Stimulated activated CD8-positive, alpha-beta memory T cell treated with anti-CD3 and anti-CD28 coated beads, Interleukin-12 subunit alpha, Interleukin-12 subunit beta, amount 100 ng/mL, for 4 hours (primary cell): ENCODE results near the gene HSPG2.
"Not testable (repeated sequence)": the region's sequence is repeated elsewhere in the genome, so short reads cannot be mapped to it uniquely, and the experiment has no call there.

Experiments
- DNase-seq: peaks from one replicate; pipeline ENCODE4 v3.0.0-alpha.2; 2020; ENCODE audit warnings: low read depth

The HSPG2 gene

DNA sequence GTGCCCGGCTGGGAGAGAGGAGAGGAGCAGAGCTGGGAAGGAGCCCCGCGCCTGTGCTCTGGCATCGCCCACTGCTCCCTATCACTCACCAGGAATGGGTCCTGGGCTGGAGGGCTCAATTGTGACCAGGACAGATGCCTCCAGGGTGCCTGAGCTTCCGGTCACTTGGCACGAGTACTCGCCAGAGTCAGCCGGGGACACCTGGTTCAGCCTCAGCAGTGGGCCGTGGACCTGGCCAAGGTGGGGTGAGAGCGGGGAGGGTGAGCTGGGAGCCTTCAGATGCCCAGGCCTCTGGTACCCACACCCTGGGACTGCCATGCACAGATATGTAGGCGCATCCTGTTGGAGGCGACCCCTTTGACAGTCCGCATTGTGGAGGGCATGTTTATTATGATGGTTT is 93.9 kb downstream of the HSPG2 start:
- DNase-seq: no peak

DNA sequence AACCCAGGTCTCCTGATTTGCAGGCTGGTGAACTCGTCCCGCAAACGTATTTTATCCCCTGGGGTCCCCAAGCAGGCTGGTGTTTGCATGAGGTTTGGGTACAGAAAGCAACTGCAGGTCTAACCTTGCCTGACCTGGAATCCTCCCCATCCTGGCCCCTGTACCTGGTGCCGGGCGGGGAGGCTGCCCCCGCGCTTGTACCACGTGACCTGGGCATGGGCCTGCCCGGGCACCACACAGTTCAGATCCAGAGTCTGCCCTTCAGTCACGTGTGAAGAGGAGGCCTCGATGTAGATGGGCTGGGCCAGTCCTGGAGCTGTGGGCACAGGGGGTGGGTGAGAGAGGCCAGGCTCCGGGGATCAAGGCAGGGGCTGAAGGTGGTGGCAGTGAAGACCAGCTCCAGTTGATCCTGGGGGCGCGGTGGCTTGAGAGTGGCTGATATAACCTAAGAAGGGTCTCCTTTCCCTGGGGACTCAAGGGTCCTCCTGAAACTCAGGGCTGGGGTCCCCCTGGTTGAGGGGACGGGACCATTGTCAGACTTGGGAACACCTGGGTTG is 94.4 kb downstream of the HSPG2 start:
- DNase-seq: no peak

DNA sequence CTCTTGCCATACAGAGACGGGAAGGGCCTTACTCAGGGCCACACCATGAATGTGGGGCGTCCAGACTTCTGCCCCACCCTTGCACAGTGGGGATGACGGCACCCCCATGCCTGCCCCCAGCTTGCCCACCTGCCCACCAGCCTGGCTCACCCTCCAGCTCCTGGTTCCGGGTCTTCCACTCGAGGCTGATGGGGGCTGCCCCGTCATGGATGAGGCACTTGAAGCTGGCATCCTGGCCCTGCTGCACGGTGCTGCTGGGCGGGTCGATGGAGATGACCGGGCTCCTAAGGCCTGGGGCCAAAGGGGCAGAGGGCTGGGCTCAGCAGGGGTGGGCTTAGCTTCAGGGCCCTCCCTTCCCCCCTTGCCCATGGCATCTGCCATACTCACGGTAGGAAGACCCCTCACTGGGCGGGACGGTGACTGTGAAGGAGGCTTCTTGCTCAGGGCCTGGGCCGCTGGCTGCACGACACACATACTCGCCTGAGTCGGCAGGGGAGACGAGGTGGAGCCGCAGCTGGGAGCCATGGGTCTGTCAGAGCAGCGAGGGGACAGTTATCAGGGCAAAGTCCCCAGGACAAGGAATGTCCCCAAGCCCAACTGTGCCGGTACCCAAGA is 95.2 kb downstream of the HSPG2 start:
- no peak for DNase-seq

DNA sequence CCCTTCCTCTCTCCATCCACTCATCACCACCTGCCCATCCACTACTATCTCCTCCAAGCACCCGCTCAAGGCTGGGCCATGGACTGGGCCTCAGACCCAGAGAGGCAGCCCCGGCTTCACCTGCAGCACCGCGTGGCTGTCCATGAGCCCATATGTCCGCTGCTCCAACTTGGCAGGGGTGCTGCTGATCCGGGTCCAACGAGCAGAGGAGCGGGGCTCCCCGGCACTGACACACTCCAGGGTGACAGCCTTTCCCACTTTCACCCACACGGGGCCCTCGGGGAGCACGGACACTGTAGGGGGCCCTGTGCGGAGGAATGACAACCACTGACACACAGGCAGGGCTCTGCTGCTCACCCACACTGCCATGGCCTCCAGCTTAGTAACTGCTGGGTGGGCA is 96.1 kb downstream of the HSPG2 start:
- no peak for DNase-seq

DNA sequence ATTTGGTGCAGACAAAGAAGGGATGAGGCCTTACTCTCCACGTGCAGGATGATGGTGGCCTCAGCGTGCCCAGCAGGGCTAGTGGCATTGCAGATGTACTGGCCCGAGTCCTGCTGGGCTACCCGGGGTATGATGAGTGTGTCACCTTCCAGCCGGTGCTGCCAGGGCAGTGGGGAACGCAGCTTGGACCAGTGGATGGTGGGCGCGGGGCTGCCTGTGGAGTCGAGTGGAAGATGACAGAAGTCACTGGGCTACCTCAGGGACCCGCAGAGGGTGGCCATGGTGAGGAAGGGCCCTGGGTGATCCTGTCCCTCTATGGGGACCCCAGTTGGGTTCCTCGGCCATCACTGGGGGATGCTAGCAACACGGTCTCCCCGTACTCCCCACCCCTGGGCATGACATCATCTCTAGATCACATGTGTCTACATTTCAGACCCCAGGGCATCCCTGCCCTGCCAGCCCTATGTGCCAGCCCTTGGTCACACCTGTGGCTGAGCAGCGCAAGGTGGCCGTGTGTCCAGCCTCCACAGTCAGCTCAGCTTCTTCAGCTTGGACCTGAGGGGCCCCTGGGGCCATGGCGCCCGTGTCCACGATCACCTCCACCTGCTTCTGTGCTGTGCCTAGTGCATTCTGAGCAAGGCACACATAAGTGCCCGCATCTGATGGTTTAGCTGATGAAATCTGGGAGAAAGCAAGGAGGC is 97.6 kb downstream of the HSPG2 start:
- DNase-seq: no peak

DNA sequence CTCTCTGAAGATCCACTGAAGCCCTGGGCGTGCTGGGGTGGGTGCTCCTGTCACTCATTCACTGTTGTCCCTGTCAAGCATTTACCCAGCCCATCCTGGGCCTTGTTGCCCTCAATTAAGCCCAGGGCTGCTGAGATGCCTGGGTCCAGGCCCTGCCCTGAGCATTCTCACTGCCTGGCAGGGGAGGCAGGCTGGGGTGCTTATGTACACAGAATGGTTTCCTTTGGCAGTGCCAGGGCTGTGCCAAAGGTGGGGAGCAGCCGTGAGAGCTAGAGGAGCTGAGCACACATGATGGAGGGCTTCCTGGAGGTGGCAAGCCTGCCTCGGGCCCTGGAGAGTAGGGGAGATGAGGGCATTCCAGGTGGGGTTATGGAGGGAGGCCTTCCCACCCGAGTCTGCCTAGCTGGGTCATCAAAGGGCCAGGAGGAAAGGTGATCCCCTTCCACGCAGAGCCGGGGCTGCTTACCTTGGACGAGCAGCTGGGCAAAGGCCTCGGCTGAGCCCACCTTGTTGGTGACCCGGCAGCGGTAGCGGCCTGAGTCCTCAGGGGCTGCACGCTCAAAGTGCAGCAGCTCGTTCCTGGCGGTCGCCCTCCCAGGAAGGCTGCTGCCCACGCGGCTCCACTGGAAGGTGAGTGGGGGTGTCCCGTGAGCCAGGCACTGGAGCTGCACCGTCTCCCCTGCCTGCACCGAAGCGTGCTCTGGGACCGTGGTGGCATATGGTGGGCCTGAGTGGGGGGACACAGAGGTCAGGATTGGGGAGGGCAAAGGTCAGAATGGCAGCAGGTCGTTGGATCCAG is 98.6 kb downstream of the HSPG2 start:
- no peak for DNase-seq

DNA sequence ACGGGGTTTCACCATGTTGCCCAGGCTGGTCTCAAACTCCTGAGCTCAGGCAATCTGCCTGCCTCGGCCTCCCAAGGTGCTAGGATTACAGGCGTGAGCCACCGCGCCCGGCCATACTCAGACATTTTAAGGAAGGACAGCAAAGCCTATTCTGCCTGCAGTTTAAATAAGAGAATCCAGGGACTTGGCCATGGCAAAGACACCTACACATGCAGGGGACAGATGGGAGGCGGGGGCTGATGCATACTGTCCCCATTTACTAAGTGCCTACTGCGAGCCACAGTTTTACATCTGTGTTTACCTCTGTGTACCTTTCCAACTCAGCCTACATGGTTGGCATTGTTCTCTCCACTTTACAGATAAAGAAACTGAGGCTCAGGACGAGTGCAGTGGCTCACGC is 99.6 kb downstream of the HSPG2 start:
- DNase-seq: no peak

DNA sequence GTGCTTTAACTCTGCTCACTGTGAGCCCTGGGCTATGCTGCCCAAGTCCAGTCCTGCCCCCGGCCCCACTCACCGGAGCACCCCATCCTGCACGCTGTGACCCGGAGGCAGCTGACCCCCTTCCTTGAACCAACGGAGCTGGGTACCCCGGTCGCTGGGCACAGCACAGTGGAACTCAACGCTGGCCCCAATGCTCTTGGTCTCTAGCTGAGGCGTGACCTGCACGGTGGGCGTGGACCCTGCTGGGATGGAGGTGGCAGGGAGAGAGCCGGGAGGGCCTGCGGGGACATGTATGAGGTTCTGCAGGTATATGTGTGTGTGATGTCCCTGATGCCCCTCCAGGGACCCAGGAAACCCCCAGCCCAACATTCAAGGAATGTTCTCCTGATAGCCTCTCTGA is 100.4 kb downstream of the HSPG2 start:
- DNase-seq: no peak

DNA sequence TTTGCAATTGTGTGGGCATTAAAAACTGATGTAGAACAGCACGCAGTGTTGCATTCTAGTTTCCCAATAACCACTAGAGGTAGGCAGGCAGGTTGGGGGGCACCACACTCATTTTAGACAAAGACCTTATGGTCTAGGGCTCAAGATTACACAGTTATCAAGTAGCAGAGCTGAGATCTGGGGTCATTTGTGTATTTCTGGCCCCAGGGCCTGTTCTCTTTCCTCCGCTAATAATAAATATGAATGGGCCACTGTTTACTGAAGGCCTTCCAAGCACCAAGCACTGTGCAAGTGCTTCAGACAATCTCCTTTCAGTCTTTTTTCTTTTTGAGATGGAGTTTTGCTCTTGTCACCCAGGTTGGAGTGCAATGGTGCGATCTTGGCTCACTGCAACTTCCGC is 101.1 kb downstream of the HSPG2 start:
- DNase-seq: no peak

DNA sequence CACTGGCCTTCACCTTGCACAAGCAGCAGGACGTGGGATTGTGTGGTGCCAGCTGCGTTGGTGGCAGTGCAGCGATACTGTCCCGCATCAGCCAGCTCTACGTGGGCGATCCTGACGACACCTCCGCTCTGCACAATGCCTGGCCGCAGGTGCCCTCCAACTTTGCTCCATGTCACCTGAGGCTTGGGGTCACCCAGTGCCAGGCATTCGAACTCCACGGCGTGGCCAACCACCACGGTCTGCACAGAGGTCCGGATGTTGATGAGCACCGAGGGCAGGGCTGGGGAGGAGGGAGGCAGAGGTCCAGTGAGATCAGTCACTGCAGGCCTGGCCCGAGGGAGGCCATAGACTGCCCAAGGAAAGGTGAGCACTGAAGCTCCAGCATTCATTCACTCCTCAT is 102.4 kb downstream of the HSPG2 start:
- no peak for DNase-seq

DNA sequence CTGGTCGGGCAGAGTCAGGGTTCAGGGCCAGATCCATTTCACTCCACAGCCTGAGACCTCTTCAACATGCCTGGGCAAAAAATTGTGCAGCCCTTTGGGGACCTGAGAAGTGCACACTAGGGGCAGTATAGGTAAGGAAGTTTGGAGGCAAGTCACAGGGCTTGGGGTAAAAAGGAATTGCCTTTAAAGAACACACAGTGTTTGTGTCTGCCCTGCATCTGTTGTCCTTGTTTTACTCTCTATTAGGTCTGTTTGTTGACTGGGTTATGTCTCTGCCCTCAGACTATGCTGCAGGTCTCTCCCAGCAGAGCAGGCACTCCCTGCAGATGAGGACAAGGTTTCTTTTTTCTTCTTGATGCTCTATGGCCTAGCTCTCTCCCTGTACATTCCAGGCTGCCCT is 103.0 kb downstream of the HSPG2 start:
- no peak for DNase-seq

DNA sequence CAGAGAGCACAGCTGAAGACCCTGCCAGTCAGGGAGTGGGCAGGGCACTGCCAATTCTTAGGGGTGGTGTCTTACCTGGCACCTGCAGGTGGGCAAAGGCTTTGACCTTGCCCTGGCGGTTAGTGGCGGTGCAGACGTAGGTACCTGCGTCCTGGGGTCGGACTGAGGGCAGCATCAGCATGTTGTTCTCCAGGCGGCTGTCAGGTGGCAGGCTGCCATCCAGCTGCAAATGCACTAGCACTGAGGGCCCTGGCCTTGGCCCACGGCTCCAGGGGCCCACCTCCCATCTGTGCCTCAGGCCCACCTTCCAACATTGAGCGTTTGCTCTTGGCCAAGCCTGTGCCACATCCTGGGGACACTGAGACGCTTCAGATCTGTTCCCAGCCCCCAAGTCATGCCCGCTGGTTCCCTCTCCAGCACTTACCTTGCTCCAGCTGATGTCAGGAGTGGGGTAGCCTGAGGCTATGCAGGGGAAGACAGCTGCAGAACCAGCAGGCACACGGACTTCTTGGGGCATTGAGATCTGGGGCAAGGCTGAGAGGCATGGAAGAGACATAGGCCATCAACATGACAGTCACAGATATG is 103.6 kb downstream of the HSPG2 start:
- no peak for DNase-seq

DNA sequence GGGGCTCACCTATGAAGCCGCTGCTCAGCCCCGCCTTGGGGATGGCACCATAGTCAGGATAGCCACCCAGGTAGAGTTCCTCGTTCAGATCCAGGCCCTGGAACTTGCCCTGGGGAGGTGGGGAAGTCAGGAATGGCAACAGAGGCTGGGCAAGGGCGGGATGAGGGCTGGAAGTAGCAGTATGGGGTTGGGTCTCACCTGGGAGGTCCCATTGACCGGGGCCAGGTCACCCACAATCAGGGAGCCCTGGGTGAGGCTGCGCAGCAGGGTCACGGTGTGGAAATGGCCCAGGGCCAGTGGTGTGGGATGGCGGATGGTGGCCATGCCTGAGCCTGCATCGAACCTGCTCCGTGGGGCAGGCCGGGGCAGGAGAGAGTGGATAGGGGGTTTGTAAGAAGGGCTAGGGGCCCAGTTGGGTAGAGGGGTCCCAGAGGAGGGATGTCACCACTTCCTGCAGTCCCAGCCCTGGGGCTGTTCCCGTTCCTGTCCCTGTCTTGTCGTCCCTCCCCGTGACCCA is 105.6 kb downstream of the HSPG2 start:
- DNase-seq: no peak

DNA sequence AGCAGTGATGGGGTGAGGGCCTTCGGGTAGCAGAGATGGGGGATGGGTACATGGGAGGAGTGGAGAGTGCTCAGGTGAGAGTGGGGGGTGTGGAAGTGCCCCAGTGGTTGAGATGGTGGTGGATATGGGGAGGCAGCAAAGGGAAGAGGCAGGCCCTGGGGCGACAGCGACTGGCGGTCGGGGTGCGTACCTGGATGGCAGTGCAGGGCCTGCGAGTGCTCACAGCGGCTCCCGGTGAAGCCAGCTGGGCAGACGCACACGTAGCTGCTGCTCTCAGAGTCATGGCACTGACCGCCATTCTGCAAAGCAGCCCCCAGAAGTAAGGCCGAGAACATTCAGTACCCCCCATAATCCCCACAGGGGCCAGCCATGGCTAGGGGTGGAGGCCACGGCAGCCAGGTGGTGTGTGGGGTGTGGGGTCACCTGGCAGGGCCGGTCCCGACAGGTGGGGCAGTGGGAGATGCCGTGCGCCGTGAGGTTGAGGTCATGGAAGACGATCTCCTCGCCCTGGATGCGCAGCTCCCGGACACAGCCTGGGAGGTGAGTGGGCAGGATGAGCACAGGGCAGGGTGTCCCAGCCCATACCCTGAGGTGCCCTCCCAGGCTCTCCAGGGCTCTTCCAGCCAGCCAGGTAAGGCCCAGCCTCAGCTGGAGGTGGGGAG is 106.2 kb downstream of the HSPG2 start:
- DNase-seq: no peak

DNA sequence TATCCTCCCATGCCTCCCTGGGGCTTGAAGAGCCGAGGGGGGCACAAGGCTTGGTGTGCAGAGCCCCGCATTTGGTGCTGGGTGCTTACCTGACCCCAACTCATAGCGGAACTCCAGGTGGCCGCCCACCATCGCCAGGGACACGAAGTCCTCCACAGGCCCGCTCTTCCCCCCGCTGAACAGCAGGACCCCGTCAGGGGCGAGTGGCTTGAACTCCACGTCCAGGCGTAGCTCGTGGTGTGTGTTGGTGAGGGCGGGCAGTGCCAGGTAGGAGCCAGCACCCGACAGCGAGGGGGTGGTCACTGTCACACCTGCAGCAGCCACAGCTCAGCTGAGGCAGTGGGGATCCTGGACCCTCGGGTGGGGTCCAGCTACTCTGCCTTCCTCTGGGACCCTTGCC is 107.8 kb downstream of the HSPG2 start:
- DNase-seq: no peak

DNA sequence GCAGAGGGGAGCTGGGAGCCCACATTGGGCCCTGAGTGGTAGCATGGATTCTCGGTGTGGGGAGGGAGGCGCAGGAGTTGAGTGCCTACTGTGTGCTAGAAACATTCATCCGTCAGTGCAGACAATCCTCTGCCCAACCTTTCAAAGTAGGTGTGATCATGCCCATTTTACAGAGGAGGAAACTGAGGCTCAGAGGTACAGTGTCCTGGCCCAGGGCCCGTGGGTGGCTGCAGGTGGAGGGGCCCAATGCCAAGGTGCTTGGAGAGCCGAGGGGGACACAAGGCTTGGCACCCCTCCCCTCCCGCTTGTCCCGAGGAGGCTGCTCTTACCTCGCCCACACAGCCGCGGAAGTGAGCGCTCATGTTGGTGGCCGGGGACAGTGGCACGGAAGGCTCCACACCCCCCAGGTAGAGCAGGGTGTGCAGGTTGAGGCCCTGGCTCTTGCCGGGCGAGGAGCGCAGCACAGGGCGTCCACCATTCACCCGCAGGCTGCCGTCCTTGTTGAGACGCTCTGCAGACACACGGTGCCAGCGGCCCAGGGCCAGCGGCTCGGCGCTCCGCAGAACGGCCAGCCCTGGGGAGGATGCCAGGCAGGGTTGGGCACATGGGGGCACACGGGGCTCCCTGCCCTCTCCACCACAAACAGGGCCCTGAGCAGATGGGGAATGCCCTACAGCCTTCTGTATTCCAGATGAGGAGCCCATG is 108.5 kb downstream of the HSPG2 start:
- DNase-seq: no peak

DNA sequence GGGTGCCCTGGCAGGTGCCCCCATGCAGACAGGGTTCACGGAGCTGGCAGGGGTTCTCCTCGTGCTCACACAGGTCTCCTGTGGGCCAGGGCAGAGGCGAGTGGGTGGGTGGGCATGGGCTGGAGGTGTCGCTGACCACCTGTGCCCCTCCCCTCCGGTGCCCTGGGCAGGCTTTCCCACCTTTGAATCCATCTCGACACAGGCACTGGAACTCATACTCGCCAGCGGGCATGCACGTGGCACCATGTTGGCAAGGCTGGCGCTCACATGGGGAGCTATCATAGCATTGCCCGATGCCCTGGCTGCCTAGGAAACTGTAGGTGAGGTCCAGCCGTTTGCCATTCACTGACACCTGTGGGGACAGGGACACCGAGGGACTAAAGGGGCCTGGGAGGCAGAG is 109.0 kb downstream of the HSPG2 start:
- no peak for DNase-seq

DNA sequence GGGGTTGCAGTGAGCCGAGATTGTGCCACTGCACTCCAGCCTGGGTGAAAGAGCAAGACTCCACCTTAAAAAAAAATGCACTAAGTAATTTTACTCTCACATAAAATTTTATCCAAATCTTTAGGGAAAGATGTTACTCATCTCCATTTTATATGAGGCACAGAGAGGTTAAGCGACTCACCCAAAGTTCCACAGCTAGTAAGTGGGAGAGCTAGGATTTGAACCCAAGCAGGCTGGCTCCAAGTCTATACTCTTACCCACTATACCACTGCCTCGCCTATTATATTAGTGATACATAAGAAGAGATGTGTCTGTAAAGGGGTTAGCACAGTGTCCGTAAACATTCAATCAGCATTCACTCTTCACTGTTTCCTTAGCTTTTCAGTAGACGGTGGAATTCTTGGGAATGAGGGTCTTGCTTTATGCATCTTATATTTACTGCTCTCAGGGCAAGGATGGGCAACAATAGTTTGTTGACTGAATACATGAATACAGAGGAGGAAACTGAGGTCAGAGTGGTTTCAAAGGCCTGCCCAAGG is 109.9 kb downstream of the HSPG2 start:
- DNase-seq: no peak

DNA sequence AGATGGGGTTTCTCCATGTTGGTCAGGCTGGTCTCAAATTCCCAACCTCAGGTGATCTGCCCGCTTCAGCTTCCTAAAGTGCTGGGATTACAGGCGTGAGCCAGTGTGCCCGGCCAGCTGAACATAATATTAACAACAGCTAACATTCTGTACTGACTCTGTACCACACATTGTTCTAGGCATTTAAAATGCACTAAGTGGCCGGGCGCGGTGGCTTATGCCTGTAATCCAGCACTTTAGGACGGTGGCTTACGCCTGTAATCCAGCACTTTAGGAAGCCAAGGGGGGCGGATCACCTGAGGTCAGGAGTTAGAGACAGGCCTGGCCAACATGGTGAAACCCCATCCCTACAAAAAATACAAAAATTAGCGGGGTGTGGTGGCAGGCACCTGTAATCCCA is 110.4 kb downstream of the HSPG2 start:
- DNase-seq: not testable (repeated sequence)

DNA sequence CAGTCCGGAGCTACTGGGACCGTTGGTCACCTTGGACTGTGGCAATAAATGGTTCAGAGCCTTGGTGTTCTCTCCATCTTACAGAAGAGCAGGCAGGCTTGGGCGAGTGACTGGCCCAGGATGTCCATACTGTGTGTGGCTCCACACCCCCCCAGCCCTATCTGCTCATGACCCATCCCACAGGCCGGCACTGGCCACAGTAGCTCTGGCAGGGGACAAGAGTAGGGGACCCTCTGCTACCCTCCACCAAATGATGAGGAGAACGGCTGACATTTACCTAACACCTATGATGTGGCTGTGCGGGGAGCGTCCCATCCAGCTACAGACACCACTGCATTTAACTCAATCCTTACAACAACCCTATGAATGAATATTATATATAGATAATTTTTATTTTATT is 111.7 kb downstream of the HSPG2 start:
- DNase-seq: no peak

DNA sequence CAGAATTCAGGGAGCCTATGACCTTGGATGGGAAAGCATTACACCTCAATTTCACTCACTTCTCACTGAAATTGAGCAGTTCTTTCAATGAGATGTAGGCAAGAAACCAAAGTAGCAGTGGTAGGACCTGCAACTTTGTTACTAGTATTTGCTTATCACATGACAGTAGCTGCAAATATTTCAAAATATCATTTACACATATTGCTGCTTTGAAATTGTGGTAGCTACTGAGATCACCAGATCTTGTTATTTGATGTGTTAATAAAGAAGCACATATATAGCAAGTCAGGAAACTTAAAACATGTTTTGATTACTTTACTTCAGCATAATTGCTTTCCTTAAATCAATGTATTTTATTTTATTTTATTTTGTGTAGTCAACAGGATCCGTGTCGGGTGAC is 112.2 kb downstream of the HSPG2 start:
- DNase-seq: no peak
